Uterus (tissue), 2 donors: ENCODE measurements around the gene DLGAP1.

Source experiments
- POLR2A ChIP-seq, 2 donors: fragments of 450-650 bp; IDR thresholded peaks; one replicate each; pipeline ENCODE4 v1.6.1; 2016; ENCODE audit warnings: antibody characterized with exemption in 2 of 2, mild to moderate bottlenecking in 1 of 2, moderate library complexity in 1 of 2
- TF ChIP-seq, protein P1 (sequence below), 4 experiments: fragments of 200-600 bp in 2 of 4; fragments of 450-650 bp in 2 of 4; sonication (generic) in 2 of 4; IDR thresholded peaks; one replicate each; pipeline ENCODE4 v1.5.1; 2016 to 2019; ENCODE audit warnings: antibody characterized with exemption in 4 of 4, mild to moderate bottlenecking in 2 of 4, moderate library complexity in 1 of 4

DNA sequence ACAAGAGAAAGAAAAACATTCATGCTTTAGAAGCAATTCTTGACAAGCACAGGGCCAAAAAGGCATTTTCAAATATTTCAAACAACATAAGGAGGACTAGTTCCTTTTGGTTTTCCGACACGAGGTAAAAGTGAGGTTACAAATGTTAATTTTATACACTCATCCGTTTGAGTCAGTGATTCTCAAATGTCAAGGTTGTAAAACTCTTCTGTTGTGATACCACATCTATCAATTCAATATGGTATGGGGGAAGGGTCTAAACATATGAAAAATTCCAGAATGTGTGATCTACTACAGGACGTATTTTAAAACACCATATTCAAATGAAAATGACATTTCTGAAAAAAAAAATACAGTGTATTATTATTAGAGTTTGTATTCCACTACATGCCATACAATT lies 952.5 kb downstream of the DLGAP1 start:
- TF ChIP-seq, protein P1, sequence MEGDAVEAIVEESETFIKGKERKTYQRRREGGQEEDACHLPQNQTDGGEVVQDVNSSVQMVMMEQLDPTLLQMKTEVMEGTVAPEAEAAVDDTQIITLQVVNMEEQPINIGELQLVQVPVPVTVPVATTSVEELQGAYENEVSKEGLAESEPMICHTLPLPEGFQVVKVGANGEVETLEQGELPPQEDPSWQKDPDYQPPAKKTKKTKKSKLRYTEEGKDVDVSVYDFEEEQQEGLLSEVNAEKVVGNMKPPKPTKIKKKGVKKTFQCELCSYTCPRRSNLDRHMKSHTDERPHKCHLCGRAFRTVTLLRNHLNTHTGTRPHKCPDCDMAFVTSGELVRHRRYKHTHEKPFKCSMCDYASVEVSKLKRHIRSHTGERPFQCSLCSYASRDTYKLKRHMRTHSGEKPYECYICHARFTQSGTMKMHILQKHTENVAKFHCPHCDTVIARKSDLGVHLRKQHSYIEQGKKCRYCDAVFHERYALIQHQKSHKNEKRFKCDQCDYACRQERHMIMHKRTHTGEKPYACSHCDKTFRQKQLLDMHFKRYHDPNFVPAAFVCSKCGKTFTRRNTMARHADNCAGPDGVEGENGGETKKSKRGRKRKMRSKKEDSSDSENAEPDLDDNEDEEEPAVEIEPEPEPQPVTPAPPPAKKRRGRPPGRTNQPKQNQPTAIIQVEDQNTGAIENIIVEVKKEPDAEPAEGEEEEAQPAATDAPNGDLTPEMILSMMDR (IDR thresholded peaks at IDR 0.05) = no peak
- TF ChIP-seq POLR2A (IDR thresholded peaks at IDR 0.05) = no peak
